GM19238 (cell line): ENCODE results near the gene ACVR1B.

Source experiments
- DNase-seq: peaks from one replicate; pipeline ENCODE4 v3.0.0; 2011; ENCODE audit warnings: low spot score; ENCODE audit not compliant: insufficient read length

Gene ACVR1B

GRCh38 chr12:52003591-52003990 is 52.1 kb downstream of the ACVR1B start:
- DNase-seq = no peak

- DNase-seq = no peak
Measured at GRCh38 chr12:52004042-52004648, 52.6 kb downstream of the ACVR1B start.

- DNase-seq = no peak
Measured at GRCh38 chr12:52005218-52005902, 53.9 kb downstream of the ACVR1B start.

GRCh38 chr12:52005903-52006703 is 54.6 kb downstream of the ACVR1B start:
- peak; percentile 58 for DNase-seq

- no peak for DNase-seq
Measured at GRCh38 chr12:52006726-52007157, 55.2 kb downstream of the ACVR1B start, which contains the start of gene TAMALIN. TAMALIN (plus strand) TSS chr12:52006946; CDS start chr12:52007020, 74 bp downstream.

- DNase-seq = no peak
Measured at GRCh38 chr12:52007158-52007921, 55.8 kb downstream of the ACVR1B start.

GRCh38 chr12:52007982-52008510 is 56.5 kb downstream of the ACVR1B start:
- DNase-seq = no peak

GRCh38 chr12:52009081-52009751 is 57.7 kb downstream of the ACVR1B start:
- no peak for DNase-seq

- DNase-seq = no peak
Measured at GRCh38 chr12:52010152-52010622, 58.7 kb downstream of the ACVR1B start.

GRCh38 chr12:52010692-52011601 is 59.4 kb downstream of the ACVR1B start:
- no peak for DNase-seq

- no peak for DNase-seq
Measured at GRCh38 chr12:52011602-52012214, 60.2 kb downstream of the ACVR1B start.

GRCh38 chr12:52013626-52014310 is 62.3 kb downstream of the ACVR1B start:
- no peak for DNase-seq

- no peak for DNase-seq
Measured at GRCh38 chr12:52014567-52015530, 63.4 kb downstream of the ACVR1B start.

GRCh38 chr12:52015532-52016041 is 64.1 kb downstream of the ACVR1B start:
- no peak for DNase-seq

GRCh38 chr12:52018433-52019112 is 67.1 kb downstream of the ACVR1B start:
- no peak for DNase-seq

- DNase-seq = no peak
Measured at GRCh38 chr12:52019113-52019770, 67.7 kb downstream of the ACVR1B start.
